Stimulated activated CD4-positive, alpha-beta T cell treated with anti-CD3 and anti-CD28 coated beads, Interleukin-2, amount 100 ng/mL, for 48 hours (primary cell): ENCODE measurements around the gene ZCCHC7.
"Not testable (repeated sequence)": the region's sequence is repeated elsewhere in the genome, so short reads cannot be mapped to it uniquely, and the experiment has no call there.

Experiments
- DNase-seq, 2 donors: peaks; one replicate each; pipeline ENCODE4 v3.0.0-alpha.2; 2020

ZCCHC7 gene

DNA sequence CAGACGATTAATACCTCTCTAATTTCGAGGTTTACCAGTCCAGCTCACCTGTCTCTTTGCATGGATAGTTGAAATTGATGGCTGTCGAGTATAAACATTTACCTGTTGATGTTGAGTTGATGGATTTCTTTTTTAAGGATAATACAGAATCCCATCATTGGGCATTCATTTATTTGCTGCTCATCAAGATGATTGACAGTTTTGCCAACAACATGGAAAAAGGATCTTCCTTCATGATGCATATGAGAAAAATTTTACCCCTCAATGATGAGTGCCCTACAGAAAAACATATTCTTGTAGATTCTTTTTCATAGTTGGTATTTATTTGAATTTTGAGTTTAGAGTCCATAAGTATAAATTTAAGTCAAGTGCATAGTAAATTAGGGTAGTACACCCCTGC is 59.2 kb downstream of the ZCCHC7 start:
- no peak for DNase-seq

DNA sequence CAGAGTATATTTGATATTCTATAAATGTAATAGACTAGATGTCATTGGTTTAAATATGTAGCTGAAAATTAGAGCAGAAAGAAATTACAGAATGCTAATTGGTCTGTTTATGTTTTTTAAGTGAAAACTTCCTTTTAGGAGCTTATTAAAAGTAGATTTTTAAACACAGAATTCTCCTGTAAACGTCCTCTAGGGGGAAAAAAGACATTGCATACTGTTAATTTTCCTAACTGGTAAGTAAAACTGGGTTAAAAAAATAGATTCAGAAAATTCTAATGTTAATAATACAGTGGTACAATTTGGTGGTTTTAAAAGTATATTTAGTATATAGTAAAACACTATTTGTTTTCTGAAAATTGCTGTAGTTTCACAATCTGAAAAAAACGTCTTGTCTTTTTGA is 59.8 kb downstream of the ZCCHC7 start:
- no peak for DNase-seq

DNA sequence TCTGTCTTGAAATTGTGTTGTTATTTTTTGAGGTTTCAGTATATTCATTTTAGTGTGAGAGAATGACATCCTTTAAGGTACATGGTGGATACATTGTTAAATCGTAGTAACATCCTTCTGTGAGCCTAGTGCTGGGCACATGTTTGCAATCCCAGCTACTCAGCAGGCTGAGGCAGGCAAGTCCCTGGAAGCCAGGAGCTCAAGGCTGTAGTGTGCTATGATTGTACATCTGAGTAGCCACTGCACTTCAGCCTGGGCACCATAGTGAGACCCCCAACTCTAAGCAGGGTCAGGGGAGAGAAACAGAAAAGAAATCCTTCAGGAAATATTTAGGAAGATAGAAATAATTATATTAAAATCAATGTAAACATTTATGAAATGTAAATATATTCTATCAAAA is 62.3 kb downstream of the ZCCHC7 start:
- no peak for DNase-seq

DNA sequence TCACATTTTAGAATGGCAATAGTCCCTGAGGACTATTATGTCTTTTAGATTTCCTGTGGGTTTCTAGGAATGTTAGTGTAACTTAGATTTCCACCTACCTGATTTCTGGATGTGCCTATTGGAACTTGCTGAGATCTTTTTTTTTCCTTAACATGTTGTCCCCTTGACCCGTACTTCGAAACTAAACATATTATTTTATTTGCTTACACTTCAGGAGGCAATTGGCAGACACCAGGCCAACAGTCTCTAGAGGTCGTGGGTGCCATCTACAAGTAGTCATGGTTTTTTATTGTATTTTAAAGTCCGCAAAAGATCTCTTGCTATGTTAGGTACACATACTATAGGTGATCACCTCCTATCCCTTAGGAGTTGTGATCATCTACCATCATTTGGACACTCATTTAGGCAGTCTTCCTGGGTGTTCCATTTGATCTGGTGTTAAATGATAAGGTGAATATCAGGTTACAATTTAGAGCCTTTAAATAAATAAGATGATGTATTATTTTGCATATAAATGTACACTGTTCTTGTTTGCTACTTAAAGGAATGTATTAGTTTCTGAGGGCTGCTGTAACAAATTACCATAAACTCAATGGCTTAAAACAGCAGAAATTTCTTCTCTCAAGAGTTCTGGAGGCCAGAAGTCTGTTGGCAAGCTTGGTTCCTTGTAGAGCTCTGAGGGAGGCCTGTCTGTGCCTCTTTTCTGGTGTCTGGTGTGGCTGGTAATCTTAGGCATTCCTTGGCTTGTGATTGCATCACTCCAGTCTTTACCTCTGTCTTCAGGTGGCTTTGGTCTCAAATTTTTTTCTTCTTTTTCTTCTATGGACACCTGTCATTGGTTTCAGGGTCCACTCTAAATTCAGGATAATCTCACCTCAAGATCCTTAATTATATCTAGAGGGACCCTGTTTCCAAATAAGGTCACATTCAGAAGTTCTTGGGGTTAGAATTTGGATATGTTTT is 64.8 kb downstream of the ZCCHC7 start:
- DNase-seq, result no peak

DNA sequence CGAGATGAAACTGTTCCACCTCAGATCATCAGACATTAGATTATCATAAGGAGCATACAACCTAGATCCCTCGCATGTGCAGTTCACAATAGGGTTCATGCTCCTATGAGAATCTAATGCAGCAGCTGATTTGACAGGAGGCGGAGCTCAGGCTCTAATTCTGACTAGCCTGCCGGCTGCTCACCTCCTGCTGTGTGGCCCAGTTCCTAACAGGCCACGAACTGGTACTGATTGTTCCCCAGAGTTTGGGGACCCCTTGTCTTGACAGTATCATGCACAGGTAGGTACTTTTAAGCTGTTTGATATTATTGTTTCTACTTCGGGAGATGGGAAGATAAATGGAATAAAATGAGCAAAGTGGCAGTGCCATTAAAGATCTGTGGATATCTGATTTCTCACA is 66.9 kb downstream of the ZCCHC7 start:
- DNase-seq, result peak in 1 of 2 donors; percentile 5

DNA sequence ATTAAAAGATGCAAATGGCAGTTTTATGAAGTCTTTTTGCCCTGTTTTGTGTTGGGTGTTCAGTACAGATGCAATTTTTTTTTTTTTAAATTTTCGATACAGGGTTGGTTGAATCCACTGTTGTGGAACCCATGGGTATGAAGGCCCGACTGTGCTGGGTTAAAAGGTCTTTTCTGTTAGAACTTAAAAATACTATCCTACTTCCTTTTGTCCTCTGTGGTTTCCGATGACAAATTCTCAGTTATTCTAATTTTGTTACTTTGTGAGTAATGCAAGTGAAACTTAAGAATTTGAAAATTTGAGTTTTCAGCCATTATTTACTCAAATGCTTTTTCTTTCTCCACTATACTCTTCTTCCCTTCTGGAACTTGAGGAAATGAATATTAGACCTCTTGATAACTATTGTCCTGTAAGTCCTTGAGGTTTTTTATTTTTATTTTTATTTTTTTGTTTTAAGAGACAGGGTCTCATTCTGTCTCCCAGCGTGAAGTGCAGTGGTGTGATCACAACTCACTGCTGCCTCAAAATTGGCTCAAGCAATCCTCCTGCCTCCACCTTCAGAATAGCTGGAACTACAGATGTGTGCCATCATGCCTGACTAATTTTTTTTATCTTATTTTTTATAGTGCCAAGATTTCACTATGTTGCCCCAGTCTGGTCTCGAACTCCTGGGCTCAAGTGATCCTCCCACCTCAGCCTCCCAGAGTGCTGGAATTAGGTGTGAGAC is 67.5 kb downstream of the ZCCHC7 start:
- no peak for DNase-seq

DNA sequence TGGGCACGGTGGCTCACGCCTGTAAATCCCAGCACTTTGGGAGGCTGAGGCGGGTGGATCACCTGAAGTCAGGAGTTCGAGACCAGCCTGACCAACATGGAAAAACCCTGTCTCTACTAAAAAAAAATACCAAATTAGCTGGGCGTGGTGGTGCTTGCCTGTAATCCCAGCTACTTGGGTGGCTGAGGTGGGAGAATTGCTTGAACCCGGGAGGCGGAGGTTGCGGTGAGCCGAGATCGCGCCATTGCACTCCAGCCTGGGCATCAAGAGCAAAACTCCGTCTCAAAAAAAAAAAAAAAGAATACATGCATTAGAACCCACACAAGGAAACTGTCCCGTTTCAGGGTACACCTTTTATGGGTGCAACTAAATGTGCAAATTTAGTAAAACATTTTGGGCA is 70.4 kb downstream of the ZCCHC7 start:
- DNase-seq, result not testable (repeated sequence)

DNA sequence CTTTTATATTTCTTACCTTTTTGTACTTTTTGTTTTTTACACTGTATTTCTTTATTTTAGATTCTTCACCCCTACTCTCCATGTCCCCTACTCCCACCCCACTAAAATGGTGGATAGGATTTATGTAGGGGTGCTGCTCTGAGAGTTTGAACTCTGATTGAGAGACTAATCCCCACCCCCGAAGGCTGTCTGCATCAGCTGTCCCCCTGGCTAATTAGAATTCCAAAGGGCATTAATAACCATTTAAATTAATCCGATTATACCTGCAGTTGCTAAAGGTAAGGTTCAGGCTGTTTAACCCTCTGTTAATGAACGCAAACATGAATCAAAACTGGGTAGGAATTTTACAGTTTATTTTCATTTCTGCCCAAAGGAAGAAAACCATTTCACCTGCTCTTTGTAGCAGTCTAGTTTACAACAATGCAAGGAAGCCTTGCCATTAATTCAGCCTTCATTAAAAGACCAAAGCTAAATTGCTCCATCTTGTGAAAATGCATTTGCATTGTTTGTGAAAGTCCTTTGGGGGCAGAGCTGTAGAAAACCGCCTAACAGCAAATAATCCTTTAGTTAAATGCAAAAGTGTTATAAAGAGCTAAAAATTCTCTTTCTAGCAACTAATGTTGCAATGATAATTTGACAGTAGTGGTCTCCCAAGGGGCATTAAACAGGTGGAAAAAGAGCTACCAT is 71.2 kb downstream of the ZCCHC7 start:
- no peak for DNase-seq

DNA sequence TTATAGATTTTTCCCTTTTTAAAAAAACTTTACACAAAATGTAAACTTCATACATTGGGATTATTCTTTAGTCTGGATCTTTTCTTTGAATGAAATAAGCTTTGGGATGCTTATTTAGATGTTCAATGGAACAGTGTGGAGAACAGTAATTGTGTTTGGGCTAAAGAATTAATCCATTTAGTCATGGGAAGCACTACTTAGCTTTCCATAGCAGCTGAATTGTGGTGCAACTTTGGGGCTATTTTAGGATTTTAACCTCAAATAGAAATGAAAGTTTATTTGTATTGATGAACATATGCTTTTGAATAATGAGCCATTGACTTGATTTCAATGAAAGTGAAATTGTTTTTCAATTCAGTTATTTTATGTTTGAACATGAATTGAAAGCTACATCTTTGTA is 72.4 kb downstream of the ZCCHC7 start:
- no peak for DNase-seq

DNA sequence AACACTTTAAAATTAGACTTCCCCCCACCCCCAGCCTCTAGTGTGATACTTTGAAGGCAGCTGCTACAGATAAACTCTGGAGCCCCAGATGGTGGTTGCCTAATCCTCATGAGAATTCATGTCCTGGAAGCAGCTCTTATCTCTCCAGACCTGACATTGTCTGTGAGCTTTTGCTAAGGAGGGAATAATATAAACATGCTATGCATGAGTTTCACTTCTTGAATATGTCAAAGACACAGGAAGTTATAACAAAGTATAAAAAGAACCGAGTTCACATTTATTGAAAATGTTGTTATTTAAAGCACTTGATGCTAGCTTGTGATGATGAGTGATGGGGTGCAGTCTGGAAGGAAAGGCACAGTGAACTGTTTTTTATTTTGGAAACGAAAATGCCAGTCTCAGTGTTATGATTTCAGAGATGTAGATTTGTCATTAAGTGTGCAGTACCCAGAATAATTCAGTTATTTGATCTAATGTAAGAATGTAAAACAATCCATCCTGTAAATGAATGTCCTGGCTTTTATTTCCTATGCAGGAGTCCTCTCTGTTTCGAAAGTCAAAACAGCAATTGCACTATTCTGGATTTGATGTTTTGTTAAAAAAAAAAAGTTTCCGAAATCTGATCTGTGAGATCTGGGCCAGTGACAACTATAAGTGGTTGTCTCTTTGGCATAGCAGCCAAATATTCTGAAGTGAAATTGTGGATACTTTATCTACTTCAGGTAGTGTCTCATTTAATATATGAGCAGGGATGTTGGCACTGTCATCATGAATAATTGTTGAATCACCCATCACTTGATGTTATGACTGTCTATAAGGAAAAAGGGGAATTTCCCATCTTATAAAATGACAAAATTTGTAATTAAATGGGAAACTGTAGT is 77.0 kb downstream of the ZCCHC7 start:
- DNase-seq, result no peak

DNA sequence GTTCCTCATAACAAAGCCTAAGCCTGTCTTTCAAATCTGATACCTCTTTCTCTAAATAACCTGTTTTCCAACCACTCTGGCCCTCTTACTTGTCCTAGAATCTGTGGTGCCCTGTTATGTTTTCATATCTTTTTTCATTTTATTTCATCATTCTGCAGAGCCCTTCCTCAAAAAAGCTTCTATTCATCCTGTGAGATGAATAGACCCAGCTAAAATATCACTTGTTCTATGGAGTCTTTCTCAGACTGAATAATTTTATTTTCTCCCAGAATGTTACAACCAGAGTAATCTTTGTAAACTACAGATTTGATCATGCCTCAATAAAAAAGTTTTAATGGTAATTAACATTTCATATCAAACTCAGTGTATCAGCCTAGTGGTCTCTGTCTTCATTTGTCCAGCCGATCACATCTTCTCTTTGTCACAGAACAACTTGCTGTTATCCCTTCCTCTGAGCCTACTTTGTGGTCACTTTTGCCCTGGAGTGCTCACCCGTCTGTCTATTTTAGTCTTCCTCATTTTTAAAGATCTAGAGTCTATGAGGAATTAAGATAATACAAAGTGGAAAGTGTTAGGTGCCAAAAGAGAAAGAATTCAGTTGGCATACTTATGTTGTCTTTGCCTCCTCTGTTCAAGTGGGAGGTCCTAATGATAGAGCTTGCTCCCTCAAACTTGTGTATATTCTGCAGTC is 77.8 kb downstream of the ZCCHC7 start:
- DNase-seq, result no peak

DNA sequence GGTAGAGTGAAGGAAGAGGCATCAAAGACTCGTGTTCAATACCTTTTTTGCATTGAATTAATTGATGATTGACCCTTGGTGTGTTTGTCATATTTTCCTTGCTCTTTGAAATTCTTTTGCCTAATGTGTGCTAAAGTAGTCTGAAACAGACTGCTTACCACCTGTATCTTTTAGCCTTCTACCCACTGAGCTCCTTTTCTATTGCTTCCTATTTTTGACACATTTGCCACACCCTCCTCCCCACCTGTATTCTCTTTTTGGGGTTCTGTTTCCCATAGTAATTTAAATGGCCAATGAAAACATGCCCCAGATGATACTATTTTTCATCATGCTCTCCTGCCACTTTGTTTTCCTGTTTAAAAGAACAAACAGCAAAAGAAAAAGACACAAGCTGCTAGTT is 78.5 kb downstream of the ZCCHC7 start:
- no peak for DNase-seq

DNA sequence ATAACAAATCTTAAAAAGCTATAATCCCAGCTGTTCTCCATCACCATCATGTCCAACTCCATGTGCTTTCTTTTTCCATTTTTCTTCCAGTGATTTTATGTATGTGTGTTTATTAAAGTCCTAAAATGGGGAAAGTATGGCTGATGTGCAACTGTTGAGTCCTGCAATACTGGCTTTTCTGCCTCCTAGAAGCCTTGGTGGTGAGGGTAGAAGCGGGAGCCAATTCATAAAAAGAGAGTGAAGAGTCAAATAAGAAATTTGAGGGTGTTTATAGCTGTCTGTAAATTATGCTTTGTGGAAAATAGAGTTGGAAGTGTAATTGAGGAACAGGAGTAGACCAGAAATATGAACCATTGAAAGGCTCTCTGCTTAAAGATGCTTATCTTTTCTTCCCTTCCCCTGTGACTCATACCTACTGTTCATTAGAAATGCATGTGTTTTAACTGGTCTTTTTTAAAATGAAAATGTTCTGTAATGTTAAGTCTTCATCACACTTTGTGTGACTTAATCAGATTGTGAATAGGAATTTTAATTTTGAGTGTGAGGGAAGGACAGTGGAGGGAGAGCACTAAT is 80.1 kb downstream of the ZCCHC7 start:
- no peak for DNase-seq

DNA sequence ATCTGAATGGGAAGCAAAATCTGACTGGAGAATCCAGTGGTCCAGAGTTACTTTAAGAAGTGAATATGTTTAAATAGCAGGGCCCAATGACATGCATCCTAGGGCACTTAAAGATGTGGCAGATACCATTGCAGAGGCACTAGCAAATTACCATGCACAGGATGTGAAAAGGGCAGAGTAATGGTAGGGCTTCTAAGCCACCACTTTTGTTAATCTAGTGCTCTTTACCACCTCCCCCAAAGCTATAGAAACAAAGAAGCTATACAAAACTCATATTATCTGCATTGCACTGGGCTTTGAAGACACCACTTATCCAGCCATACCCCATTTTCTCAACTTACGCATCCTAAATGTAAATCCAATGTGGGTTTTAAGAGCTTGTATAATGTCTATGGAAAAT is 81.2 kb downstream of the ZCCHC7 start:
- no peak for DNase-seq

DNA sequence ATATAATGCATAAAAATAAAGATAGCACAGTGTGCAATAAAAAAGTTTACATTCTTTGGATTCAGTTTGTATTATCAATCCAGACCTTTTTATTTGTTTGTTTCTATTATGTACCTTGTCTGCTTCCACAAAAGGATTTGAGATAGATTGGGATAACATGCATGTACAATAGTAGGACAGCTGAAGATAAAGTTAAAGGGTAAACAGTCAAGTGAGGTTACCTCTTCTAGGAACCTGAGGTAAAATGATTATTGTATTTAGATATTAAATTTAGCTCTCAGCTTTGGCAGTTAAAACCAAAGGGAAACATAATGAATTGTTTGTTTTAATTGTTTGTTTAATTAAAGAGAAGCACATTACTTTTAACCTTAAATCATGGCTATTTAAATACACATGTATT is 81.7 kb downstream of the ZCCHC7 start:
- no peak for DNase-seq

DNA sequence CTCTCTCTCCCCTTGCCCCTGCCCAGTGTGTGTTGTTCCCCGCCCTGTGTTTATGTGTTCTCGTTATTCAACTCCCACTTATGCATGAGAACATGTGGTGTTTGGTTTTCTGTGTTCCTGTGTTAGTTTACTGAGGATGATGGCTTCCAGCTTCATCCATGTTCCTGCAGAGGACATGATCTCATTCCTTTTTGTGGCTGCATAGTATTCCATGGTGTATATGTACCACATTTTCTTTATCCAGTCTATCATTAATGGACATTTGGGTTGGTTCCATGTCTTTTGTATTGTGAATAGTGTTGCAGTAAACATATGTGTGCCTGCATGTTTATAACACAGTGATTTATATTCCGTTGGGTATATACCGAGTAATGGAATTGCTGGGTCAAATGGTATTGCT is 83.1 kb downstream of the ZCCHC7 start:
- not testable (repeated sequence) for DNase-seq

DNA sequence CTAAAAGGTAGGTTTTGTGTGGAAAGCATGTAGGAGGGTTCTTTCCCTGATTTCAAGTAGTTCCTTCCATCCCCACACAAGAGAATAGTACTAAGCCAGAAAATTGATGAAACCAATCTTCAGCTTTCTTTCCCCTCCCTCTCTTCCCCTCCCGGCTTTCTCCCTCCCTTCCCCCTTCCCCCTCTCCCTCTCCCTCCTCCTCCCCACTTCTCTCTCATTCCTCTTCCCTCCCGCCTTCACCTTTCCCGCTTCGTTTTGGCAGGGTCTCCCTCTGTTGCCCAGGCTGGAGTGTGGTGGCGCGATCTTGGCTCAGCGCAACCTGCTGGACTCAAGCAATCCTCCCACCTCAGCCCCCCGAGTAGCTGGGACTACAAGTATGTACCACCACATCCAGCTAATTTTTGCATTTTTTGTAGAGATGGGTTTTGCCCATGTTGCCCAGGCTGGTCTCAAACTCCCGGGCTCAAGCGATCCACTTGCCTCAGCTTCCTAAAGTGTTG is 85.8 kb downstream of the ZCCHC7 start:
- no peak for DNase-seq

DNA sequence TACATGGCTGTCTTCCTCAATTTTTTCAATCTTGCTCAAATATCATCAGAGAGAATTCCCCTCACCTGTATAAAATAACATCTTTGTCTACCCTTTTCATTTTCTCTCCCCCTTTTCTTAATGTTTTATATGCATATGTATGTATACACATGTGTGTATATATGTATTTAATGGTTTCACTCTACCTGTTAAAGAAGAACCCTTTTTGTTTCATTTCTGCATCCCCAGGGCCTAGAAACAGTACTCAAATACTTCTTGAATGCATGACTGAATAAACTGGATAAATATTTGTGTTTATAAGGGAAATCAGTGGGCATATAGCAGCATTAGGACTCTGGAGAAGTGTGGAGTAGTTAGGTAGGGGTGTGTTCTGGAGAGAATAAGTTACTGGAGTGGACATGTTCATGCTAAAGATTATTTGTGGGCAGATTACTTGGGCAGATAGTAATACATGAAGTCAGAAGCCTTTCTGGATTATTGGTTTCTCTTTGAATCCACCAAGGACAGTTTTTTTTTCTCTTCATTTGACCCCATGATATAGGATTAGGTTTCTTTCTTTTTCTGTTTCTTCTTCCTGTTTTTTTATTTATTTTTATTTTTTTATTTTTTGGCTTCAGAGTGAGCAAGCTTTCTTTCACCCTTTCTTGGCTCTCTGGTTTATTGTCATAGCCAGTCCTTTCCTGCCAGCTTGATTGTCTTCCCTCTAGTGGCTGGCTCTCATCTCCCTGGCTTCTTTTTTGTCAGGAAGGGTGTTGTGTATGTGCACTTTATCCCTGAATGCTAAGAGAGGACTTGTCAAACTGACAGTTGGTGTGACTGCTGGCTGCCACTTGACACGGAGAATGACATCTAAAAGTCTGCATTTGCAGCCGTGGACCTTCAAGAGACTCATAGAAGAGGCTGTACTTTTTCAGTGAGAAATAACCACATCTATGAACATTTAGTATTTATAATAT is 89.3 kb downstream of the ZCCHC7 start:
- no peak for DNase-seq

DNA sequence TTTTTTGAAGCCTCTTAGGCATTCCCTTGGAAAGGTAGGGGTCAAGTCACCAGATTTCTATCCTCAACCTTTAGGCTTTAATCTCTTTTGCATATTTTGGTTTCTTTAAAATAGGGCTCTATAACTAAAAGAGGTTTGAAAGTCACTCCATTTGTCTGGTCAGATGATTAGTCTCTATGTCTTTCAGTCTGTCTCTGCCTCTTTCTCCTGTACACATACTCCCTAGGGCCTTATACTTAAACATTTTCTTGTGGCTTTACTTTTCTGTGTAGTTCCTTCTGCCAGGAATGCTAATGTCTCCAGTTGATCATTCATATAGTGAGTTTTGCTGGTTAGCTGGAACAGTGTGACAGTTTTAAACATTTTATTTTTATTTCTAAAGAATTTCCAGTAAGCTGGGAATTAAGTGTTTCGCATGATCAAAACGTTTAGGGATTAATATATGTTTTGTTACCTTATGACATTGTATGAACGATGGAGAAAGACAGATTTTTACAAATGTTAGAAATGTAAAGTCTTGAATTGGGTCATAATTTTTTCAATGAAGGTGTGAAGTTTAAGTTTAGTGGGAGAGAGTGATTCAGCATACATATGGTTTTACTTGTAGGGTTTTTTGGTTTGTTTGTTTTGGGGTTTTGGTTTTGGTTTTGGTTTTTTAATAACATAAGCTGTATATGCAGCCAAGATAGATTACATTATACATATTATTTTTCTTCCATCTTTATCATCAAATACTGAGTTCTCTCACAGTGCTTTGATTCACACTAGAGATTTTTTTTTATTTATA is 90.6 kb downstream of the ZCCHC7 start:
- no peak for DNase-seq
